22Rv1 (cell line): ENCODE data around the gene WBP1L.

Experiments used
- CTCF ChIP-seq: fragments of 450-650 bp; IDR thresholded peaks from 2 replicates; pipeline ENCODE4 v1.5.1; 2017; ENCODE audit warnings: mild to moderate bottlenecking
- ZFX ChIP-seq: fragments of 450-650 bp; IDR thresholded peaks from 2 replicates; pipeline ENCODE4 v1.6.1; 2017; ENCODE audit warnings: antibody characterized with exemption, borderline replicate concordance

DNA sequence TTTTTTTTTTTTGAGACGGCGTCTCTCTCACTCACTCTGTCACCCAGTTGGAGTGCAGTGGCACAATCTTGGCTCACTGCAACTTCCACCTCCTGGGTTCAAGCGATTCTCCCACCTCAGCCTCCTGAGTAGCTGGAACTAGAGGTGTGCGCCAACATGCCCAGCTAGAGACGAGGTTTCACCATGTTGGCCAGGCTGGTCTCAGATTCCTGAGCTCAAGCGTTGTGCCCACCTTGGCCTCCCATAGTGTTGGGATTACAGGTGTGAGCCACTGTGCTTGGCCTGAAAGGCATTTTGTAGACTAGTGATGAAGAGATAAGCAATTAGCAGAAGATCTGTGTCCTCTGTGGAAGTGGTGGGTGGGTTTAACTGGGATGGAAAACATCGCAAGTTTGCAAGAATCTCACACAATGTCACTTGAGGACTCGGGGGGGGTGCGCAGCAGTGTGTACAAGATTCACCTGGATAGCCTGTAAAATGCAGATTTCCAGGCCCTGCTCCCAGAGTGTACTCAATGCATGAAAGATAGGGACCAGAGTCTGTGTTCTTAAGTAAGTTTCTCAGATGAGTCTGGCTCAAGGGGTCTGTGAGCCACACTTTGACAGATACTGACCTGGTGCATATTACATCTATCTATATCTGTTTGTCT lies 82.5 kb downstream of the WBP1L start:
- TF ChIP-seq CTCF (no peak), ZFX (no peak)
